Liver (tissue), 3 donors: Measurements from ENCODE around the gene MAP7D3.

Source experiments
- ATF3 ChIP-seq: IDR thresholded peaks from 2 replicates; pipeline ENCODE4 v1.6.1; 2016; ENCODE audit warnings: antibody characterized with exemption
- EGR1 ChIP-seq, 2 donors: IDR thresholded peaks; 2 replicates each; pipeline ENCODE4 v1.6.1; 2016 to 2018; ENCODE audit warnings: antibody characterized with exemption in 2 of 2, low read depth in 2 of 2
- FOXA2 ChIP-seq: IDR thresholded peaks from 2 replicates; pipeline ENCODE4 v1.6.1; 2016; ENCODE audit warnings: antibody characterized with exemption
- GABPA ChIP-seq, 2 donors: IDR thresholded peaks in 1 of 2; conservative IDR thresholded peaks in 1 of 2; 2 replicates each; pipeline ENCODE4 v1.6.1; 2016; ENCODE audit warnings: antibody characterized with exemption in 2 of 2, mild to moderate bottlenecking in 1 of 2, moderate library complexity in 1 of 2
- REST ChIP-seq: IDR thresholded peaks from 2 replicates; pipeline ENCODE4 v1.6.1; 2016; ENCODE audit warnings: antibody characterized with exemption, mild to moderate bottlenecking
- TAF1 ChIP-seq: conservative IDR thresholded peaks from 2 replicates; pipeline ENCODE4 v1.6.1; 2016; ENCODE audit warnings: antibody characterized with exemption, mild to moderate bottlenecking
- YY1 ChIP-seq: IDR thresholded peaks from 2 replicates; pipeline ENCODE4 v1.6.1; 2016; ENCODE audit warnings: antibody characterized with exemption, mild to moderate bottlenecking
- TF ChIP-seq, protein P1 (sequence below): fragments of 150-350 bp; IDR thresholded peaks from 2 replicates; pipeline ENCODE4 v1.5.1; 2017; ENCODE audit warnings: improper control_type of control experiment, low read depth, low read length; ENCODE audit not compliant: missing input control
- TF ChIP-seq, protein P2 (sequence below): IDR thresholded peaks from 2 replicates; pipeline ENCODE4 v1.6.1; 2016; ENCODE audit warnings: antibody characterized with exemption
- TF ChIP-seq, protein P3 (sequence below): IDR thresholded peaks from 2 replicates; pipeline ENCODE4 v1.6.1; 2016; ENCODE audit warnings: antibody characterized with exemption
- donor health status: healthy.
- donor health status: healthy.

DNA sequence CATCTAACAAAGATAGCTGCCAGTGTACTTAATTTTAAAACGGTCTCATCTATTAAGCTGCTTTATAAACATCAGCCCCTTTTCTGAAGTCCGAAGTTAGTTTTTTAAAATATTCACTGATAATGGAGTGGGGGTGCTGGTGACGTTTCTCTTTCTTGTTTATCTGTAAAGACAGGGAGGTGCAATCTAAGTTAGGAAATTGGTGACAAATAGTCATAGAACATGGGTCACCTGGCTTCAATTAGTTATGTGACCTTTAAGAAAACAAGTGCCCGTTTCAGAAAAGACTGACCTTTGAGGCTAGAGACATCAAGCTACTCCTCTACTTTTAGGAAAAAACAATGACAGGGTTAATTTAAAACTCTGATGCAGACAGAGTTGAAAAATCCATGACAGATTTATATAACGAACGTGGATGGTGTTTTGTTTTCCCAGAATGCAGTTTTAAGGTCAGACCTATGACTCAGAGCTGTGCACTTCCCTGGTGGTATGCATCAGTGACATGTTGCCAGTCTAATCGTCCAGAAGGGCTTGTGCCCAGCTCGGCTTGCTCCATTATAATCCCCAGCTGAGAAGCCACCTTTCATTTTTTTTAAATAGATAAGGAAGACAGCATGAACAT, 65.7 kb downstream of the MAP7D3 start:
- TF ChIP-seq, protein P1, sequence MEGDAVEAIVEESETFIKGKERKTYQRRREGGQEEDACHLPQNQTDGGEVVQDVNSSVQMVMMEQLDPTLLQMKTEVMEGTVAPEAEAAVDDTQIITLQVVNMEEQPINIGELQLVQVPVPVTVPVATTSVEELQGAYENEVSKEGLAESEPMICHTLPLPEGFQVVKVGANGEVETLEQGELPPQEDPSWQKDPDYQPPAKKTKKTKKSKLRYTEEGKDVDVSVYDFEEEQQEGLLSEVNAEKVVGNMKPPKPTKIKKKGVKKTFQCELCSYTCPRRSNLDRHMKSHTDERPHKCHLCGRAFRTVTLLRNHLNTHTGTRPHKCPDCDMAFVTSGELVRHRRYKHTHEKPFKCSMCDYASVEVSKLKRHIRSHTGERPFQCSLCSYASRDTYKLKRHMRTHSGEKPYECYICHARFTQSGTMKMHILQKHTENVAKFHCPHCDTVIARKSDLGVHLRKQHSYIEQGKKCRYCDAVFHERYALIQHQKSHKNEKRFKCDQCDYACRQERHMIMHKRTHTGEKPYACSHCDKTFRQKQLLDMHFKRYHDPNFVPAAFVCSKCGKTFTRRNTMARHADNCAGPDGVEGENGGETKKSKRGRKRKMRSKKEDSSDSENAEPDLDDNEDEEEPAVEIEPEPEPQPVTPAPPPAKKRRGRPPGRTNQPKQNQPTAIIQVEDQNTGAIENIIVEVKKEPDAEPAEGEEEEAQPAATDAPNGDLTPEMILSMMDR, result no peak
- TF ChIP-seq EGR1 (IDR thresholded peaks at IDR 0.05; ENCODE audit: low read depth in 2 of 2), result no peak
- TF ChIP-seq ATF3, result no peak
- no peak for TF ChIP-seq TAF1
- TF ChIP-seq YY1, result no peak
- TF ChIP-seq, protein P2, sequence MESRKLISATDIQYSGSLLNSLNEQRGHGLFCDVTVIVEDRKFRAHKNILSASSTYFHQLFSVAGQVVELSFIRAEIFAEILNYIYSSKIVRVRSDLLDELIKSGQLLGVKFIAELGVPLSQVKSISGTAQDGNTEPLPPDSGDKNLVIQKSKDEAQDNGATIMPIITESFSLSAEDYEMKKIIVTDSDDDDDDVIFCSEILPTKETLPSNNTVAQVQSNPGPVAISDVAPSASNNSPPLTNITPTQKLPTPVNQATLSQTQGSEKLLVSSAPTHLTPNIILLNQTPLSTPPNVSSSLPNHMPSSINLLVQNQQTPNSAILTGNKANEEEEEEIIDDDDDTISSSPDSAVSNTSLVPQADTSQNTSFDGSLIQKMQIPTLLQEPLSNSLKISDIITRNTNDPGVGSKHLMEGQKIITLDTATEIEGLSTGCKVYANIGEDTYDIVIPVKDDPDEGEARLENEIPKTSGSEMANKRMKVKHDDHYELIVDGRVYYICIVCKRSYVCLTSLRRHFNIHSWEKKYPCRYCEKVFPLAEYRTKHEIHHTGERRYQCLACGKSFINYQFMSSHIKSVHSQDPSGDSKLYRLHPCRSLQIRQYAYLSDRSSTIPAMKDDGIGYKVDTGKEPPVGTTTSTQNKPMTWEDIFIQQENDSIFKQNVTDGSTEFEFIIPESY, result no peak
- no peak for TF ChIP-seq FOXA2
- TF ChIP-seq GABPA (IDR thresholded peaks at IDR 0.05 in 1 of 2, conservative IDR thresholded peaks at IDR 0.05 in 1 of 2), result no peak
- TF ChIP-seq REST, result no peak
- TF ChIP-seq, protein P3, sequence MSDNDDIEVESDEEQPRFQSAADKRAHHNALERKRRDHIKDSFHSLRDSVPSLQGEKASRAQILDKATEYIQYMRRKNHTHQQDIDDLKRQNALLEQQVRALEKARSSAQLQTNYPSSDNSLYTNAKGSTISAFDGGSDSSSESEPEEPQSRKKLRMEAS, result no peak
